PC-3 (cell line): ENCODE measurements around the gene TANGO2. TPM values are rescaled to one million over a fixed set of nuclear protein-coding genes. Genes with fewer than 3 reads are reported as not detected.
A peak's percentile ranks its signal among the peaks of the same experiment; 100 is the strongest.

ENCODE experiments used
- ATAC-seq: fragments of 200-7000 bp; cut with Tn5 transposase; 2 replicates; pipeline ENCODE4 v1.9.1; 2020; ENCODE audit warnings: mild to moderate bottlenecking, moderate library complexity
- BruUV-seq: library from RNA; stranded (reverse); fragments of 400-500 nt; replicated peaks from 2 replicates; lab custom pipeline; 2021; lab: Mats Ljungman, UMichigan
- CTCF ChIA-PET: fragments of 300-600 bp; sonication (Branson Sonifier 250); formaldehyde crosslinking; loops from one replicate; lab custom pipeline; 2022; ENCODE audit warnings: antibody characterized with exemption; lab: Charles Lee
- POLR2A ChIA-PET: fragments of 300-600 bp; sonication (Branson Sonifier 250); formaldehyde crosslinking; loops from one replicate; lab custom pipeline; 2022; ENCODE audit warnings: antibody characterized with exemption; ENCODE audit not compliant: unreplicated experiment; lab: Charles Lee
- DNase-seq: peaks from one replicate; pipeline ENCODE4 v3.0.0-alpha.2; 2015
- H2AFZ ChIP-seq: fragments of 300-600 bp; sonication (generic); 2 replicates; pipeline ENCODE4 v1.6.0; 2016; ENCODE audit warnings: antibody characterized with exemption, low read length
- H3F3A ChIP-seq: fragments of 300-600 bp; sonication (generic); one replicate; pipeline ENCODE4 v1.6.0; 2017; ENCODE audit warnings: antibody characterized with exemption, low read length, control low read depth, mild to moderate bottlenecking; ENCODE audit not compliant: unreplicated experiment
- H3K27ac ChIP-seq: fragments of 300-600 bp; sonication (generic); 2 replicates; pipeline ENCODE4 v1.5.1; 2016; ENCODE audit warnings: mild to moderate bottlenecking, low read length
- H3K27me3 ChIP-seq: fragments of 300-600 bp; sonication (generic); 2 replicates; pipeline ENCODE4 v1.6.1; 2016; ENCODE audit warnings: low read length, mixed read lengths
- H3K36me3 ChIP-seq: fragments of 300-600 bp; sonication (generic); 2 replicates; pipeline ENCODE4 v1.6.1; 2016; ENCODE audit warnings: low read depth, mixed run types, low read length, mixed read lengths
- H3K4me1 ChIP-seq: fragments of 300-600 bp; sonication (generic); 2 replicates; pipeline ENCODE4 v1.5.1; 2016; ENCODE audit warnings: low read length; ENCODE audit not compliant: insufficient read depth
- H3K4me2 ChIP-seq: fragments of 300-600 bp; sonication (generic); 2 replicates; pipeline ENCODE4 v1.6.0; 2016; ENCODE audit warnings: low read length
- H3K4me3 ChIP-seq: fragments of 300-600 bp; sonication (generic); 2 replicates; pipeline ENCODE4 v1.5.1; 2016; ENCODE audit warnings: mild to moderate bottlenecking, low read length, mixed read lengths
- H3K79me2 ChIP-seq: fragments of 300-600 bp; sonication (generic); 2 replicates; pipeline ENCODE4 v1.6.1; 2017; ENCODE audit warnings: low read length, mixed read lengths
- H3K9ac ChIP-seq: fragments of 300-600 bp; sonication (generic); 2 replicates; pipeline ENCODE4 v1.6.0; 2016; ENCODE audit warnings: mild to moderate bottlenecking, low read length
- H3K9me2 ChIP-seq: fragments of 300-600 bp; sonication (generic); replicated peaks from 2 replicates; pipeline ENCODE4 v1.6.1; 2016; ENCODE audit warnings: mixed run types, low read length, mixed read lengths
- H3K9me3 ChIP-seq: fragments of 300-600 bp; sonication (generic); 2 replicates; pipeline ENCODE4 v1.6.1; 2016; ENCODE audit warnings: low read length, mixed read lengths
- H4K20me1 ChIP-seq: fragments of 300-600 bp; sonication (generic); 2 replicates; pipeline ENCODE4 v1.6.1; 2016; ENCODE audit warnings: low read length, mixed read lengths
- CTCF ChIP-seq: fragments of 300-600 bp; sonication (generic); conservative IDR thresholded peaks from 2 replicates; pipeline ENCODE4 v1.5.1; 2017; ENCODE audit warnings: antibody characterized with exemption, low read depth, mild to moderate bottlenecking, low read length
- EZH2 ChIP-seq: fragments of 300-600 bp; sonication (generic); IDR thresholded peaks from one replicate; pipeline ENCODE4 v1.6.1; 2017; ENCODE audit warnings: antibody characterized with exemption, mild to moderate bottlenecking, low read length; ENCODE audit not compliant: unreplicated experiment
- EZH2phosphoT487 ChIP-seq: fragments of 300-600 bp; sonication (generic); IDR thresholded peaks from 2 replicates; pipeline ENCODE4 v1.6.1; 2018; ENCODE audit warnings: mild to moderate bottlenecking, antibody characterized with exemption, low read length, borderline replicate concordance
- intact Hi-C: fragments of 100-400 bp; cut with micrococcal nuclease; formaldehyde crosslinking; loops from 2 replicates; pipeline ENCODE4 v1.9.0; 2023
- total RNA-seq: library from RNA; depleted of rRNA; stranded (reverse); fragments of >200 nt; gene quantifications from 2 replicates; pipeline ENCODE4 v1.2.3, GENCODE V29; 2014

TANGO2 gene
- total RNA-seq, 1 experiment from 2014 or later: 23.5 TPM

- ChIA-PET POLR2A (no interaction called here), CTCF (no interaction called here)
- intact Hi-C loops: no loop called here
Measured at GRCh38 chr22:20012741-20013331, 8.1 kb upstream of the TANGO2 start.

GRCh38 chr22:20013382-20013871, 7.5 kb upstream of the TANGO2 start:
- no peaks in the 10 kb centered on the region for H4K20me1 ChIP-seq
- no peaks in the 10 kb centered on the region for H3K9me3 ChIP-seq
- no peak for ATAC-seq
- ChIA-PET POLR2A (no interaction called here), CTCF (no interaction called here)
- no peaks in the 10 kb centered on the region for H3K27me3 ChIP-seq
- H3K27ac ChIP-seq: no peak overlapping the region
- H3K4me2 ChIP-seq: no peak overlapping the region
- H3K4me1 ChIP-seq: no peaks in the 10 kb centered on the region
- H3K79me2 ChIP-seq: no peaks in the 10 kb centered on the region
- H3K9ac ChIP-seq: no peak overlapping the region
- no peaks in the 10 kb centered on the region for H3K9me2 ChIP-seq
- TF ChIP-seq CTCF: peak; percentile 38
- TF ChIP-seq EZH2phosphoT487: no peak
- TF ChIP-seq EZH2: no peak
- no peak overlapping the region for H3K4me3 ChIP-seq
- DNase-seq: no peak
- no peak overlapping the region for H2AFZ ChIP-seq
- no peaks in the 10 kb centered on the region for H3F3A ChIP-seq
- no peaks in the 10 kb centered on the region for H3K36me3 ChIP-seq
- intact Hi-C loops: no loop called here
- no TSS peak for BruUV-seq

More at GRCh38 chr22:20012741-20013331, 8.1 kb upstream of the TANGO2 start:
- H3K36me3 ChIP-seq: no peaks in the 10 kb centered on the region
- no peak overlapping the region for H2AFZ ChIP-seq
- no peak overlapping the region for H3K4me2 ChIP-seq
- no peaks in the 10 kb centered on the region for H3K4me1 ChIP-seq
- H3F3A ChIP-seq: no peaks in the 10 kb centered on the region
- no TSS peak for BruUV-seq
- no peak overlapping the region for H3K27ac ChIP-seq
- H4K20me1 ChIP-seq: no peaks in the 10 kb centered on the region
- H3K79me2 ChIP-seq: no peaks in the 10 kb centered on the region
- DNase-seq (no peak), ATAC-seq (no peak)
- H3K4me3 ChIP-seq: no peak overlapping the region
- TF ChIP-seq EZH2: no peak
- no peak for TF ChIP-seq CTCF
- no peak for TF ChIP-seq EZH2phosphoT487
- H3K9me2 ChIP-seq: no peaks in the 10 kb centered on the region
- H3K27me3 ChIP-seq: no peaks in the 10 kb centered on the region
- H3K9me3 ChIP-seq: no peaks in the 10 kb centered on the region
- no peak overlapping the region for H3K9ac ChIP-seq

GRCh38 chr22:20014526-20015186, 6.3 kb upstream of the TANGO2 start:
- POLR2A ChIA-PET: no interaction called here
- no peaks in the 10 kb centered on the region for H3F3A ChIP-seq
- H3K4me1 ChIP-seq: no peaks in the 10 kb centered on the region
- H3K27ac ChIP-seq: no peak overlapping the region
- H2AFZ ChIP-seq: no peak overlapping the region
- DNase-seq (no peak), ATAC-seq (no peak)
- no peak for TF ChIP-seq EZH2phosphoT487
- TF ChIP-seq EZH2: no peak
- TF ChIP-seq CTCF: no peak
- intact Hi-C loops: loop anchor here (2.0 kb wide), 1 partner anchor 52 kb away; no protein-coding TSS in a partner anchor
- H3K9ac ChIP-seq: no peak overlapping the region
- H3K9me3 ChIP-seq: no peaks in the 10 kb centered on the region
- no peaks in the 10 kb centered on the region for H3K9me2 ChIP-seq
- no peaks in the 10 kb centered on the region for H3K36me3 ChIP-seq
- H3K79me2 ChIP-seq: no peaks in the 10 kb centered on the region
- BruUV-seq: no TSS peak
- H3K4me2 ChIP-seq: no peak overlapping the region
- CTCF ChIA-PET: no interaction called here
- H3K27me3 ChIP-seq: no peaks in the 10 kb centered on the region
- no peaks in the 10 kb centered on the region for H4K20me1 ChIP-seq
- H3K4me3 ChIP-seq: no peak overlapping the region
